Retina (tissue), 1 donor: ENCODE data around the gene PLEKHA4.
"Not testable (repeated sequence)": the region's sequence is repeated elsewhere in the genome, so short reads cannot be mapped to it uniquely, and the experiment has no call there.

Experiments used
- DNase-seq: peaks from one replicate; pipeline ENCODE4 v3.0.0-alpha.2; 2016

PLEKHA4 gene

GRCh38 chr19:48795055-48795684 lies 73.2 kb downstream of the PLEKHA4 start:
- peak; percentile 98 for DNase-seq

- no peak for DNase-seq
Measured at GRCh38 chr19:48794291-48794690, 74.1 kb downstream of the PLEKHA4 start.

DNA sequence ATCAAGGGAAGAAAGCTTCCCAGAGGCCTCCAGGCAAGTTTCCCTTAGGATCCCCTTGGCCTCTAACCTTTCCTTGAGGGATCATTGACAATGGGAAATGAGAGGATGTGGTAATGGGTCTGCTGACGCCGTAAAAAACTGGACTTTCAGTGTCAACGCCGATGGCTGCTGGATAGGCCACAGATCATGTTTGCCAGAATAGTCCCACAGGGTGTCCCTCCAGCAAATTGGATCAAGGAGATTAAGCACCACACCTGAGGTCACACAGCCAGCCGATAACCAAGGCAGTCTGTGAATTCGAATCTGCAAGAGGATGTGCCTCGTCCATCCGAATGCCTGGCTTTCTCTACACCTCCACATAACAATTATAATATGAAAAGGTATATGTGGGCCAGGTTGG lies 75.1 kb downstream of the PLEKHA4 start:
- no peak for DNase-seq

GRCh38 chr19:48787331-48787730 lies 81.1 kb downstream of the PLEKHA4 start:
- not testable (repeated sequence) for DNase-seq
